GM20000 (cell line): ENCODE results near the gene KIF21A.

Source experiments
- DNase-seq: peaks from one replicate; pipeline ENCODE4 v3.0.0; 2012; ENCODE audit warnings: low spot score
- CTCF ChIP-seq: IDR thresholded peaks from 2 replicates; pipeline ENCODE4 v1.5.1; 2012; ENCODE audit warnings: mild to moderate bottlenecking, control low read depth; ENCODE audit errors: extremely low read depth, missing control alignments

The KIF21A gene

GRCh38 chr12:39431002-39431796 lies 11.7 kb downstream of the KIF21A start:
- TF ChIP-seq CTCF = no peak
- DNase-seq = no peak

GRCh38 chr12:39429809-39430208 lies 13.1 kb downstream of the KIF21A start:
- DNase-seq = no peak
- no peak for TF ChIP-seq CTCF

GRCh38 chr12:39427360-39427808 lies 15.5 kb downstream of the KIF21A start:
- TF ChIP-seq CTCF = no peak
- DNase-seq = no peak

- TF ChIP-seq CTCF = no peak
- DNase-seq = no peak
These were observed 16.2 kb downstream of the KIF21A start for GRCh38 chr12:39426636-39427240.

GRCh38 chr12:39420043-39420442 lies 22.9 kb downstream of the KIF21A start:
- TF ChIP-seq CTCF = no peak

GRCh38 chr12:39419471-39419870 lies 23.4 kb downstream of the KIF21A start:
- no peak for TF ChIP-seq CTCF
- DNase-seq = no peak

More at GRCh38 chr12:39420043-39420442, 22.9 kb downstream of the KIF21A start:
- DNase-seq = no peak

- no peak for DNase-seq
These were observed 25.0 kb downstream of the KIF21A start for GRCh38 chr12:39417916-39418315.

More at GRCh38 chr12:39417916-39418315, 25.0 kb downstream of the KIF21A start:
- TF ChIP-seq CTCF = no peak
